Esophagus squamous epithelium (tissue), 5 donors: ENCODE results near the gene SUSD2. TPM values are rescaled to one million over a fixed set of nuclear protein-coding genes. Genes with fewer than 3 reads are reported as not detected.
"Not testable (repeated sequence)": the region's sequence is repeated elsewhere in the genome, so short reads cannot be mapped to it uniquely, and the experiment has no call there.

Experiments
- DNase-seq: peaks from one replicate; lab custom pipeline; 2025; lab: John Stamatoyannopoulos, UW
- H3K27ac ChIP-seq, 4 donors: fragments of 200-600 bp; sonication (generic); one replicate each; pipeline ENCODE4 v1.5.1; 2016 to 2019; ENCODE audit warnings: mild to moderate bottlenecking in 1 of 4
- H3K27me3 ChIP-seq, 4 donors: fragments of 200-600 bp; sonication (generic); 1 replicate in 3 of 4; 2 replicates in 1 of 4; pipeline versions ENCODE4 v1.5.1 to v1.6.0; 2017 to 2021; ENCODE audit warnings: antibody characterized with exemption in 1 of 4
- H3K36me3 ChIP-seq, 3 donors: fragments of 200-600 bp; sonication (generic); one replicate each; pipeline ENCODE4 v1.5.1; 2016 to 2019
- H3K4me1 ChIP-seq, 3 donors: fragments of 200-600 bp; sonication (generic); one replicate each; pipeline ENCODE4 v1.5.1; 2017 to 2019
- H3K4me3 ChIP-seq, 4 donors: fragments of 200-600 bp; sonication (generic); 1 replicate in 3 of 4; 2 replicates in 1 of 4; pipeline ENCODE4 v1.5.1; 2016 to 2019; ENCODE audit warnings: mild to moderate bottlenecking in 2 of 4, moderate library complexity in 1 of 4
- H3K9me3 ChIP-seq, 3 donors: fragments of 200-600 bp; sonication (generic); one replicate each; pipeline ENCODE4 v1.5.1; 2016 to 2019
- CTCF ChIP-seq, 6 experiments: fragments of 450-650 bp in 4 of 6; fragments of 200-600 bp in 2 of 6; sonication (generic) in 2 of 6; IDR thresholded peaks; one replicate each; pipeline ENCODE4 v1.5.1; 2016 to 2019; ENCODE audit warnings: antibody characterized with exemption in 6 of 6, mild to moderate bottlenecking in 4 of 6, moderate library complexity in 4 of 6
- POLR2A ChIP-seq, 4 donors: fragments of 450-650 bp; IDR thresholded peaks; one replicate each; pipeline ENCODE4 v1.6.1; 2017; ENCODE audit warnings: antibody characterized with exemption in 4 of 4, mild to moderate bottlenecking in 4 of 4, moderate library complexity in 3 of 4
- WGBS, 2 donors: methylation state at CpG; one replicate each; pipeline ENCODE4 v1.1.5; 2018; 5-methylcytosine and 5-hydroxymethylcytosine counted together
- intact Hi-C: fragments of 100-400 bp; cut with DNase I; formaldehyde crosslinking; loops from one replicate; pipeline ENCODE4 v1.15.0; 2022
- total RNA-seq, 4 donors: library from RNA; depleted of rRNA; stranded (reverse); fragments of >200 nt; gene quantifications; one replicate each; pipeline ENCODE4 v1.1.0, GENCODE V29; 2016
- donor health status: DM: yes; HTN: yes; CAD: no.

The SUSD2 gene
- total RNA-seq, 4 donors from 2014 or later = 1.1 to 2.5 (median 1.6) TPM

DNA sequence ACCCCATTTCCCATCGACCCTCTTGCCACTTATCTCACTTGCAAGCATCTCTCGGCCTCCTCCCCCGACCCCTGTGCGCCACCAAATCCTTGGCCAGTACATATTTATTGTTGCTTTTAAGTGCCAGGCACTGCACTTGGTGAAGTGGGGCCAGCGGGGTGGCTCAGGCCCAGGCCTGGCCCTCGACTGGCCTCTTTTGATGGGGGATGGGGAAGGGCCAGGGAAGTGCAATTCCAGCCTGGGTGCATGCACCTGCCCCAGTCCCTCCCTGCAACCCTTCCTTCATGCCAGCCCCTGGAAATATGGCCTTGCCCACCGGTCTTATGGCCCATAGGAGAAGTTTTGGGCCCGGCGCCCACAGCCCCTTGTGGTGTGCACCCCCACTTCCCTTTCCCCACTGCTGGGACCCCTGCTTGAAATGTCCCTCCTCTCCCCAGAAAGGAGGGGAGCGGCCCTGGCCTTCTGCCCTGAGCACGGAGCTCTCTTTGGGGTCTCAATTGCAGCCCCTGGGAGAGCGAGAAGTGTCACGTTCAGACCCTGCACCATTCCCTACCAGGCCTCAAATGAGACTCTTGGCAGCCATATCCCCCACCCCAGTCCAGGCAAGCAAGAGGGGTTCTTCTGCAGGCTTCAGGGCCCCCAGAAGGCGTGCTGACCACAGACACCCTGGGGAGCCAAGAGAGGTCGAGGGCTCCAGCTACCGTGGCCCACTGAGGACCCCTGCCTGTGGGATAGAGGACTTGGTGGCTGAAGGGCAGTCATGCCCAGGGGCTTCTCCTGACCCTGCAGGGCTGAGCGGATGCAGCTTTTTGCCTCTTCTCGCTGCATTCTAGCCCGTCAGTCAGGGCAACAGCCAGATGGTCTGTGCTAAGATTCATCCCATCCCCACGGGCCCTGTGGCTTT is 961 bp downstream of the SUSD2 start:
- peaks cover 8 to 66% (median 28%) of the 10 kb centered on the region in 3 donors for H3K4me1 ChIP-seq

DNA sequence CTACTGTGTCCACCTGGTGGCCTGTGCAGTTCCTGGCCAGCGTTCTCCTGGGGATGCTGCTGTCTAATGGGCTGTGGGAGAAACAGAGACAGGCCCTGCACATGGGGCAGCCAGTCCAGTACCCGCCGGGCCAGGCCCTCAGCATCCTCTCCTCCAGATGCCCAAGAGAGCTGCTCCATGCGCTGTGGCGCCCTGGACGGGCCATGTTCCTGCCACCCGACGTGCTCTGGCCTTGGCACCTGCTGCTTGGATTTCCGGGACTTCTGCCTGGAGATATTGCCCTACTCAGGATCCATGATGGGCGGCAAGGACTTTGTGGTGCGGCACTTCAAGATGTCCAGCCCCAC is 1.6 kb downstream of the SUSD2 start:
- H3K27me3 ChIP-seq, DNase-seq, H3K9me3 ChIP-seq, H3K27ac ChIP-seq, intact Hi-C loops, H3K4me3 ChIP-seq: not testable (repeated sequence)
- Histone ChIP-seq H3K4me1 (peaks cover 8 to 61% (median 28%) of the 10 kb centered on the region in 3 donors), H3K36me3 (peaks cover 0 to 14% (median 4%) of the 10 kb centered on the region in 3 donors)
- WGBS, 2 donors = 100% methylated on average over 1 of the region's 11 CpGs; no CpG with 5 or more reads in 1 of the 2 donors

More for the DNA sequence above, 961 bp downstream of the SUSD2 start:
- H3K9me3 ChIP-seq = no peaks in the 10 kb centered on the region
- intact Hi-C loops = no loop called here
- H3K36me3 ChIP-seq = peaks cover 0 to 16% (median 4%) of the 10 kb centered on the region in 3 donors
- peak overlapping the region in 2 of 4 donors; percentile 37 to 64 for H3K27ac ChIP-seq
- H3K27me3 ChIP-seq = no peaks in the 10 kb centered on the region
- DNase-seq = no peak
- peak overlapping the region in 1 of 4 donors; percentile 1 for H3K4me3 ChIP-seq
- 64 to 76% methylated on average over 5 to 8 of the region's 20 CpGs for WGBS, 2 donors
- TF ChIP-seq CTCF (IDR thresholded peaks at IDR 0.05) = no peak
- TF ChIP-seq POLR2A (IDR thresholded peaks at IDR 0.05) = no peak

- WGBS, 2 donors = 50 to 59% methylated on average over 7 to 11 of the region's 24 CpGs
- no peak overlapping the region for H3K4me3 ChIP-seq
- H3K9me3 ChIP-seq = no peaks in the 10 kb centered on the region
- no peak for DNase-seq
- peaks cover 8 to 61% (median 28%) of the 10 kb centered on the region in 3 donors for H3K4me1 ChIP-seq
- no peak overlapping the region for H3K27ac ChIP-seq
- H3K27me3 ChIP-seq = no peaks in the 10 kb centered on the region
- intact Hi-C loops = no loop called here
- TF ChIP-seq CTCF (IDR thresholded peaks at IDR 0.05) (no peak), POLR2A (IDR thresholded peaks at IDR 0.05) (no peak)
- peaks cover 0 to 10% (median 0%) of the 10 kb centered on the region in 3 donors for H3K36me3 ChIP-seq
Observed at GRCh38 chr22:24183321-24184031, 2.2 kb downstream of the SUSD2 start.

- Histone ChIP-seq H3K9me3 (no peaks in the 10 kb centered on the region), H3K27ac (no peak overlapping the region), H3K4me3 (no peak overlapping the region), H3K4me1 (peaks cover 12 to 65% (median 31%) of the 10 kb centered on the region in 3 donors), H3K36me3 (peaks cover 0 to 6% (median 0%) of the 10 kb centered on the region in 3 donors), H3K27me3 (no peaks in the 10 kb centered on the region)
- intact Hi-C loops = no loop called here
- 64 to 68% methylated on average over 7 to 14 of the region's 16 CpGs for WGBS, 2 donors
- no peak for TF ChIP-seq POLR2A (IDR thresholded peaks at IDR 0.05)
- no peak for TF ChIP-seq CTCF (IDR thresholded peaks at IDR 0.05)
- no peak for DNase-seq
Observed at GRCh38 chr22:24184057-24184798, 2.9 kb downstream of the SUSD2 start.

DNA sequence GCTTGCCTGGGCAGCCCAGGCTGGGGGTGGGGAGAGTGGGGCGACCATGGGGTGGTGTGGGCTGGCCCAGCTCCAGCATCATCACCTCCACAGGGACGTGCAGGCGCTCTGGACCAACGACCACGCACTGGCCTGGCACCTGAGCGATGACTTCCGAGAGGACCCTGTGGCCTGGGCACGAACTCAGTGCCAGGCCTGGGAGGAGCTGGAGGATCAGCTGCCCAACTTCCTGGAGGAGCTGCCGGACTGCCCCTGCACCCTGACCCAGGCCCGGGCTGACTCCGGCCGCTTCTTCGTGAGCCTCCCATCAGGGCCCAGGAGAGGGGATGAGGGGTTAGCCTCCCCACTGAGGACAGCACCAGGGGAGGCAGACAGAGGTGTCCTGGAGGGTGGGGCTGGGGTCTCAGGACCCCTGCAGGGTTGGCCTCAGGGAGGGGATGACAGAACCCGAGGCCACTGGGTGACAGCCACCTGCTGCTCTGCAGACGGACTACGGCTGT is 3.8 kb downstream of the SUSD2 start:
- no peak for TF ChIP-seq CTCF (IDR thresholded peaks at IDR 0.05)
- no peak for TF ChIP-seq POLR2A (IDR thresholded peaks at IDR 0.05)
- intact Hi-C loops = loop anchor here (5.0 kb wide), 1 partner anchor 62 kb away; the partner anchor contains the start of gene GGT5
- H3K36me3 ChIP-seq = peaks cover 0 to 6% (median 0%) of the 10 kb centered on the region in 3 donors

More for the DNA sequence above, 3.8 kb downstream of the SUSD2 start:
- Histone ChIP-seq H3K4me1 (peaks cover 20 to 65% (median 39%) of the 10 kb centered on the region in 3 donors), H3K9me3 (no peaks in the 10 kb centered on the region), H3K4me3 (no peak overlapping the region), H3K27ac (no peak overlapping the region), H3K27me3 (no peaks in the 10 kb centered on the region)
- WGBS, 2 donors = 80 to 100% methylated on average over 1 to 2 of the region's 16 CpGs
- DNase-seq = no peak
